ENCODE data around the gene ETHE1. TPM values are rescaled to one million over a fixed set of nuclear protein-coding genes. Genes with fewer than 3 reads are reported as not detected.

The ETHE1 gene
- total RNA-seq, 1 donor from 2014 or later: 32.4 TPM

DNA sequence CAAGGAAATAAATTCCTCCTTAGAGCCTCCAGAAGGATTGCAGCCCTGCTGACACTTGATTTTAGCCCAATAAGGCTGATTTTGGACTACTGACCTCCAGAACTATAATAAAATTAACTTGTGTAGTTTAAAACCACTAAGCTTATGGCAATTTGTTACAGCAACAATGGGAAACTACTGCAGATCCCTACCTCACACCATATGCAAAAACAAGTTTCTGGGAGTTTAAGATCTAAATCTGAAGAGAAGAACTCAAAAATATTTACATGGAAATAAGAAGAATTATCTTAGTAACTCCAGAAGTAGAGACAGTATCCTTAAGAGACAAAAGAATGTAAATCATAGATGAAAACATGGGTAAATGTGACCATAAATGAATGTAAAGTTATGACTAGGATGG, 11.9 kb upstream of the ETHE1 start:
- Histone ChIP-seq H3K36me3 (ENCODE audit: control insufficient read depth in 3 of 3, insufficient read depth in 3 of 3, low read length in 3 of 3) (peaks cover 29 to 43% (median 42%) of the 10 kb centered on the region in 3 donors), H3K9ac (ENCODE audit: low read depth in 1 of 3, low read length in 3 of 3) (no peak overlapping the region), H3K27ac (ENCODE audit: low read depth, low read length) (no peak overlapping the region), H3K4me1 (ENCODE audit: control insufficient read depth in 3 of 3, insufficient read depth in 3 of 3, low read length in 3 of 3) (peaks cover 4 to 15% (median 13%) of the 10 kb centered on the region in 3 donors), H3K4me3 (ENCODE audit: low read length in 3 of 3) (no peak overlapping the region), H3K27me3 (ENCODE audit: control insufficient read depth in 3 of 3, insufficient read depth in 3 of 3, low read length in 3 of 3) (no peaks in the 10 kb centered on the region), H3K9me3 (ENCODE audit: control insufficient read depth in 3 of 3, low read length in 3 of 3) (peaks cover 0 to 8% (median 0%) of the 10 kb centered on the region in 3 donors)

GRCh38 chr19:43534816-43535761, 8.1 kb upstream of the ETHE1 start:
- Histone ChIP-seq H3K27ac (ENCODE audit: low read depth, low read length) (peak overlapping the region; percentile 85), H3K4me3 (ENCODE audit: low read length in 3 of 3) (no peak overlapping the region), H3K36me3 (ENCODE audit: control insufficient read depth in 3 of 3, insufficient read depth in 3 of 3, low read length in 3 of 3) (peaks cover 6 to 16% (median 12%) of the 10 kb centered on the region in 3 donors), H3K27me3 (ENCODE audit: control insufficient read depth in 3 of 3, insufficient read depth in 3 of 3, low read length in 3 of 3) (no peaks in the 10 kb centered on the region), H3K4me1 (ENCODE audit: control insufficient read depth in 3 of 3, insufficient read depth in 3 of 3, low read length in 3 of 3) (peaks cover 16 to 33% (median 23%) of the 10 kb centered on the region in 3 donors), H3K9ac (ENCODE audit: low read depth in 1 of 3, low read length in 3 of 3) (peak overlapping the region in 2 of 3 donors; percentile 54 to 66), H3K9me3 (ENCODE audit: control insufficient read depth in 3 of 3, low read length in 3 of 3) (peaks cover 0 to 8% (median 0%) of the 10 kb centered on the region in 3 donors)

DNA sequence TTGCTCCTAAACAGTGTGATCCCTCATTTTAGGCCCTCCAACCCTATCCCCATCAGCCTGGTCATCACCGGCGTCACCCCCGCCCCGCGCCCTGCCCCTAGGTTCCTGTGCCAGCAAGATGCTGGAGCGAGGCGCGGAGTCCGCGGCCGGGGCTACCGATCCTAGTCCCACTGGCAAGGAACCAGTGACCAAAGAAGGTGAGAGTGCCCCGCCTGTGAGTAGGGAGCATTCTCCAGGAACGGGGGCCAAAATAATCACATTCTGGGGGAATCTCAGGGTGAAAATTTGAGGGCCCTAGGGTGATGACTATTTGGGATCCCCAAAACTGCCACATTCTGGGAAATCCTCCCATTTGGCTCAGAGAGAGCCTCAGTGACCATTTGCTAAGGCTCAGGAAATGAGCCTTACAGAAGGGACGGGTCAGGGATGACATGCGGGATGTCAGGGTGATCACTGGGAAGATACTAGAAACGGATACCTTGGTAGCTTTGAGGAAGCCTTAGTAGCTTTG, 7.4 kb upstream of the ETHE1 start:
- Histone ChIP-seq H3K9me3 (ENCODE audit: control insufficient read depth in 3 of 3, low read length in 3 of 3) (peaks cover 0 to 8% (median 0%) of the 10 kb centered on the region in 3 donors), H3K4me3 (ENCODE audit: low read length in 3 of 3) (peak overlapping the region; percentile 91 to 95 (median 92)), H3K36me3 (ENCODE audit: control insufficient read depth in 3 of 3, insufficient read depth in 3 of 3, low read length in 3 of 3) (peaks cover 6 to 12% (median 11%) of the 10 kb centered on the region in 3 donors), H3K4me1 (ENCODE audit: control insufficient read depth in 3 of 3, insufficient read depth in 3 of 3, low read length in 3 of 3) (peaks cover 16 to 33% (median 23%) of the 10 kb centered on the region in 3 donors), H3K27me3 (ENCODE audit: control insufficient read depth in 3 of 3, insufficient read depth in 3 of 3, low read length in 3 of 3) (no peaks in the 10 kb centered on the region), H3K27ac (ENCODE audit: low read depth, low read length) (peak overlapping the region; percentile 85), H3K9ac (ENCODE audit: low read depth in 1 of 3, low read length in 3 of 3) (peak overlapping the region in 2 of 3 donors; percentile 25 to 54)

DNA sequence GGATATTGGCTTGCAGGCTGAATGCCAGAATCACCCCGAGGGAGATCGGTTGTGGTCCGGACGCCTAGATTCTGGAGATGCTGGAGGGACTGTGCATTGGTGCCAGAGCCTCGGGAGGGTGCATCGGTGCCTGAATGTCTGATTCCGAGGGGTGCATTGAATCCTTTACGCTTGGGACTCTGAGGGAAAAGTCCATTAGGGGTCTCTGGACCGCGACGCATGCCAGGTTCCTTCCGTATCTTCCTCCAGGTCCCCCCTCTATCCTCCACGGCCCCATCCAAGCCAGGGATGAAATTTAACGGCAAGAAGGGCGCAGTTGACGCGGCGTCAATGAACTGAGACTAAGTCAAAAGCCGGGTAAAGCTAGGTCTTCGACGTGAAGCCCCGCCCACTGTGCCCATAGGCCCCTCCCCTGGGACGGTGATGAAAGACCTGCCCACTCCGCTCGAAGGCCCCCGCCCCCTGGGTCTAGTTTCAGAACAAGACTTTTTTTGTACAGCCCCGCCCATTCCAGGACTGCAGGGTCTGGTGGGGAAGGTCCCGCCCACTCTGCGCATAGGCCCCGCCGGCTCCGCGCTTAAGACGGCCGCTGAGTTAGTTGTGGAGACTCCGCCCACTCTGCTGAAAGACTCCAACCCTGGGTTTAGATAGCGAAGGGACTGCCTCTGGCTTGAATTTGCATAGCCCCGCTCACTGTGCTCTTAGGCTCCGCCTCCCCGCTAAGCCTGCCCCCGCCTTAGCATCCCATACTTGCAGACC, 6.7 kb upstream of the ETHE1 start:
- Histone ChIP-seq H3K9me3 (ENCODE audit: control insufficient read depth in 3 of 3, low read length in 3 of 3) (peaks cover 0 to 2% (median 0%) of the 10 kb centered on the region in 3 donors), H3K4me3 (ENCODE audit: low read length in 3 of 3) (peak overlapping the region; percentile 91 to 95 (median 92)), H3K27ac (ENCODE audit: low read depth, low read length) (peak overlapping the region; percentile 85), H3K36me3 (ENCODE audit: control insufficient read depth in 3 of 3, insufficient read depth in 3 of 3, low read length in 3 of 3) (peaks cover 6% of the 10 kb centered on the region in 3 donors), H3K9ac (ENCODE audit: low read depth in 1 of 3, low read length in 3 of 3) (peak overlapping the region; percentile 60 to 86 (median 86)), H3K27me3 (ENCODE audit: control insufficient read depth in 3 of 3, insufficient read depth in 3 of 3, low read length in 3 of 3) (no peaks in the 10 kb centered on the region), H3K4me1 (ENCODE audit: control insufficient read depth in 3 of 3, insufficient read depth in 3 of 3, low read length in 3 of 3) (peaks cover 16 to 33% (median 23%) of the 10 kb centered on the region in 3 donors)

DNA sequence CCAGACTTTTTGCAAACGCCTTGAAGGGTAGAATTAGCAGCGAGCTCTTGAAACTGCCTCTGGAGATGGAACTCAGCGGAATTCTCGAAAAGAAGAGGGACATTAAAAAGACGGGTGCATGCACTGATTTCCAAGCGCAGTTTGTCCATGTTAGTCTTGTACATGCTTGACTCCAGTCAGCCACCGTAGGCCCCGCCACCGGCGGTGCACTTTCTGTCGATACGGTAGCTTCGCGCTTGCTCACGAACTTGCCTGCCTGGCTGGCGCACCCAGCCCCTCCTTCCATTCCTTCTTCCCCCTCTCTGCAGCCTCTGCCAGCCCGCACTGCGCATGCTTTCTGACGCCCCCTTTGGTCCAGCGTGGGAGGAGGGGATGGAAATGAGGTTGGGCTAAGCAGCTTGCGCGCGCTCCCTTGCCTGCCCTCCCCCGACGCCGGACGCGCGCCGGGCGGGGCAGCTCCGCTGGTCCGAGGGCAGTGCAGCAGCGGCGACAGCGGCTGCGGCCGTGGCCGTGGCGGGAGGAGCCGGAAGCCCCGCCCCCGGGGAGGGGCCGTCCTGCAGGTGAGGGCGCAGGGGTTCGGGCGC, 6.1 kb upstream of the ETHE1 start, which contains the start of gene ZNF575:
ZNF575 (plus strand) TSS at position 227 of the 584 bp plus-strand sequence. CDS start 1,235 bp downstream, outside the sequence.
- Histone ChIP-seq H3K9ac (ENCODE audit: low read depth in 1 of 3, low read length in 3 of 3) (peak within 1 kb of the TSS; percentile 60 to 86 (median 86)), H3K9me3 (ENCODE audit: control insufficient read depth in 3 of 3, low read length in 3 of 3) (no peaks in the 10 kb centered on the region), H3K36me3 (ENCODE audit: control insufficient read depth in 3 of 3, insufficient read depth in 3 of 3, low read length in 3 of 3) (peaks cover 0 to under 1% (median 0%) of the 10 kb centered on the region in 3 donors), H3K4me1 (ENCODE audit: control insufficient read depth in 3 of 3, insufficient read depth in 3 of 3, low read length in 3 of 3) (peaks cover 16 to 33% (median 23%) of the 10 kb centered on the region in 3 donors), H3K4me3 (ENCODE audit: low read length in 3 of 3) (peak within 1 kb of the TSS; percentile 91 to 95 (median 92)), H3K27me3 (ENCODE audit: control insufficient read depth in 3 of 3, insufficient read depth in 3 of 3, low read length in 3 of 3) (no peaks in the 10 kb centered on the region), H3K27ac (ENCODE audit: low read depth, low read length) (peak within 1 kb of the TSS; percentile 85)

GRCh38 chr19:43532571-43532961, 5.6 kb upstream of the ETHE1 start:
- H3K9ac ChIP-seq (ENCODE audit: low read depth in 1 of 3, low read length in 3 of 3): peak overlapping the region; percentile 60 to 86 (median 86)
- H3K27me3 ChIP-seq (ENCODE audit: control insufficient read depth in 3 of 3, insufficient read depth in 3 of 3, low read length in 3 of 3): no peaks in the 10 kb centered on the region

GRCh38 chr19:43527860-43528622, 1.0 kb upstream of the ETHE1 start:
- no peaks in the 10 kb centered on the region for H3K27me3 ChIP-seq (ENCODE audit: control insufficient read depth in 3 of 3, insufficient read depth in 3 of 3, low read length in 3 of 3)
- H3K9ac ChIP-seq (ENCODE audit: low read depth in 1 of 3, low read length in 3 of 3): peak overlapping the region in 2 of 3 donors; percentile 1 to 35
- peaks cover 24 to 32% (median 31%) of the 10 kb centered on the region in 3 donors for H3K4me1 ChIP-seq (ENCODE audit: control insufficient read depth in 3 of 3, insufficient read depth in 3 of 3, low read length in 3 of 3)
- peak overlapping the region; percentile 75 for H3K27ac ChIP-seq (ENCODE audit: low read depth, low read length)
- peak overlapping the region; percentile 42 to 93 (median 91) for H3K4me3 ChIP-seq (ENCODE audit: low read length in 3 of 3)
- H3K36me3 ChIP-seq (ENCODE audit: control insufficient read depth in 3 of 3, insufficient read depth in 3 of 3, low read length in 3 of 3): peaks cover 0 to under 1% (median 0%) of the 10 kb centered on the region in 3 donors
- no peaks in the 10 kb centered on the region for H3K9me3 ChIP-seq (ENCODE audit: control insufficient read depth in 3 of 3, low read length in 3 of 3)

More at GRCh38 chr19:43532571-43532961, 5.6 kb upstream of the ETHE1 start:
- peaks cover 19 to 33% (median 25%) of the 10 kb centered on the region in 3 donors for H3K4me1 ChIP-seq (ENCODE audit: control insufficient read depth in 3 of 3, insufficient read depth in 3 of 3, low read length in 3 of 3)
- peak overlapping the region; percentile 91 to 95 (median 92) for H3K4me3 ChIP-seq (ENCODE audit: low read length in 3 of 3)
- H3K36me3 ChIP-seq (ENCODE audit: control insufficient read depth in 3 of 3, insufficient read depth in 3 of 3, low read length in 3 of 3): no peaks in the 10 kb centered on the region
- H3K27ac ChIP-seq (ENCODE audit: low read depth, low read length): peak overlapping the region; percentile 85
- H3K9me3 ChIP-seq (ENCODE audit: control insufficient read depth in 3 of 3, low read length in 3 of 3): no peaks in the 10 kb centered on the region

DNA sequence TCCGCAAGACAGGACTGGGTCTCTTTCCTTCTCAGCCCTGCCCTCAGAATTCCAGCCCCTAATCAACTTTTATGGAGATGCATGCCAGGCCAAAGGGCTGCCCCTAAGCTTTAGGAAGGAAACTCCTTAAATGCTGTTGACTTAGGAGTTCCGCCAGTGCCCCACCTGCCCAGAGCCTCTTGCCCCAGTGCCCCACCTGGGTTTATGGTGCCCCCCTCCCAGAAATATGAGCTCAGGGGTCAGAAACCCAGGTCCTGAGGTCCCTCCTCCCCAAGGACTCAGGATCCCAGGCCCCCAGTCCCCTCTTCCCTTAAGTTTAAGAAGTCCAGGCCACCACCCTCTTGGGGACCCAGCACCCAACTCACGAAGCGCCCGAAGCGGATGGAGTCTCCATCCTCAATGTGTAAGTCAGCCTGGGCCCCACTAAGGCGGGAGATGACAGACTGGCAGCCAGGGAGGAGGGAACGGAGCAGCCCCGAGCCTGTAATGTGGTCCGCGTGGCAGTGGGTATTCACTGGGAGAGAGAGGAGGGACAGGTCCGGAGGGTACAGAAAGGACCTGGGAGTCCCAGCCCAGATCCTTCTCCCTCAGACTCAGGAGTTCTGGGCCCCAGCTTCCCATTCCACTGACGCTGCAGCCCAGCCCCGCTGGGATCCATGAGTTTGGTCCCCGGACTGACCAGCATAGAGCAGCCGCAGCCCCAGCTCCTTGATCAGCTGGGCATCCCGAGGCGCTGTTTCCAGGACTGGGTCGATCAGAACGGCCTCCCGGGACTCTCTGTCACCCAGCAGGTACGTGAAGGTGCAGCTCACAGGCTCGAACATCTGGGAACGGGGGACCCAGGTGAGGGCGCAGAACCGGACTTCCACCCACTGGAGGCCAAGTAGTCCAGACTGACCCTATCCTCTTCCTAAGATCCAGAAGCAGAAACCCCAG, 897 bp downstream of the ETHE1 start:
- H3K9ac ChIP-seq (ENCODE audit: low read depth in 1 of 3, low read length in 3 of 3): peak overlapping the region; percentile 85 to 92 (median 89)
- peaks cover 0 to 2% (median 0%) of the 10 kb centered on the region in 3 donors for H3K36me3 ChIP-seq (ENCODE audit: control insufficient read depth in 3 of 3, insufficient read depth in 3 of 3, low read length in 3 of 3)
- H3K27ac ChIP-seq (ENCODE audit: low read depth, low read length): peak overlapping the region; percentile 75
- H3K9me3 ChIP-seq (ENCODE audit: control insufficient read depth in 3 of 3, low read length in 3 of 3): no peaks in the 10 kb centered on the region
- H3K4me3 ChIP-seq (ENCODE audit: low read length in 3 of 3): peak overlapping the region; percentile 90 to 93 (median 91)
- peaks cover 18 to 25% (median 22%) of the 10 kb centered on the region in 3 donors for H3K4me1 ChIP-seq (ENCODE audit: control insufficient read depth in 3 of 3, insufficient read depth in 3 of 3, low read length in 3 of 3)
- H3K27me3 ChIP-seq (ENCODE audit: control insufficient read depth in 3 of 3, insufficient read depth in 3 of 3, low read length in 3 of 3): no peaks in the 10 kb centered on the region

All from skeletal muscle tissue (tissue), 4 donors.